NCI-H1092 (cell line): ENCODE data around the gene GBF1.
"Not testable (repeated sequence)": the region's sequence is repeated elsewhere in the genome, so short reads cannot be mapped to it uniquely, and the experiment has no call there.

Experiments used
- DNase-seq: peaks from one replicate; lab custom pipeline; 2025; lab: John Stamatoyannopoulos, UW

GBF1 gene

GRCh38 chr10:102267748-102268147, 22.4 kb downstream of the GBF1 start:
- DNase-seq, result no peak

GRCh38 chr10:102268375-102268888, 23.1 kb downstream of the GBF1 start:
- DNase-seq, result no peak

DNA sequence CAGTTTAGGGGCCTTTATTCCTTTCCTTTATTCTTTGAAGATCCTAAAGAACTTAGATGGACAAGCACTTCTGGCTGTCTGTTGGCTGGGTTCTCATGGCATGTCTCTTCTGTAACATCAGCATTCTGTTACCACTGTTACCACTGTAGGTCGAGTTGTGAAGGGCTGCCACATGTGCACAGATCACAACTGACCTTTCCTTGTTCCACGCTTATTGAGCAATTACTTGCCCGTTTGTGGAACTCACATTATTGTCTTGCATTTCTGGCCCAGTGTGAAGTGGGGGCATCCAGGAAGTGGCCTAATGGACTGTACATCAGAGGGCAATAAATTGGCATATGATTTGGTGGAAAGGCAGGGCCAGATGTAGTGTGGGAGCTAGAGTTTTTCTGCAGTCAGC, 23.7 kb downstream of the GBF1 start:
- DNase-seq, result no peak

- no peak for DNase-seq
These were observed 28.7 kb downstream of the GBF1 start for GRCh38 chr10:102274062-102274461.

- DNase-seq, result no peak
These were observed 30.0 kb downstream of the GBF1 start for GRCh38 chr10:102275343-102275742.

- no peak for DNase-seq
These were observed 33.8 kb downstream of the GBF1 start for GRCh38 chr10:102279104-102279503.

- no peak for DNase-seq
These were observed 35.2 kb downstream of the GBF1 start for GRCh38 chr10:102280397-102281101.

- no peak for DNase-seq
These were observed 35.8 kb downstream of the GBF1 start for GRCh38 chr10:102281102-102281487.

DNA sequence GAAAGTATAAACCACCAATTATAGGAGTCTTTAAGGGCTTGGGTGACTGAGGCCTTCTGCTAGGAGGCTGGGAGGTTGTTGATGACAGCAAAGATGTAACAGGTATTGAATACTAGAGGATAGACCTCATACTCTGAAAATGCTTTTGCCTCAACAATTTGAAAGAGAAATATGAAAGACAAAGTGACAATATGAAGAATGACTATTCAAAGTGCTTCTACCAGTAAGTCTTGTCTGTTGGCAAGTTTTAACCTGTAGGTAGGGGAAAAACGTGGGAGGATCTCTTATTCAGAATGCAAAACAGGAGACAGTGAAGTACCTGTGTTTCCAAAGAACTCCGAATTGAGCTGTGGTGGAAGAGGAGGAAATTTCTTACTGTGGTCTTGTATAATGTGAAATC, 38.2 kb downstream of the GBF1 start:
- no peak for DNase-seq

- DNase-seq, result no peak
These were observed 38.6 kb downstream of the GBF1 start for GRCh38 chr10:102283890-102284289.

DNA sequence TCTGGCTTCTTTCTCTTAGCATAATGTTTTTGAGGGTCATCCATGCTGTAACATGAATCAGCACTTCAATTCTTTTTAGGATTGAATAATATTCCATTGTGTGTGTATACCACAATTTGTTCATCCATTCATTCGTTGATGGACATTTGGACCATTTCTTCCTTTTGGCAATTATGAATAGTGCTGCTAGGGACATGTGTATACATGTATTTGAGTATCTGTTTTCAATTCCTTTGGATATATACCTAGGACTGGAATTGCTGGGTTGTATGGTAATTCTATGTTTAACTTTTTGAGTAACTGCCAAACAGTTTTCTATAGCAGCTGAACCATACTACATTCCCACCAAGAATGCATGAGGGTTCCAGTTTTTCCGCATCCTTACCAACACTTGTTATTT, 39.2 kb downstream of the GBF1 start:
- DNase-seq, result no peak

- no peak for DNase-seq
These were observed 39.8 kb downstream of the GBF1 start for GRCh38 chr10:102285133-102285532.

- no peak for DNase-seq
These were observed 40.9 kb downstream of the GBF1 start for GRCh38 chr10:102286216-102286615.

DNA sequence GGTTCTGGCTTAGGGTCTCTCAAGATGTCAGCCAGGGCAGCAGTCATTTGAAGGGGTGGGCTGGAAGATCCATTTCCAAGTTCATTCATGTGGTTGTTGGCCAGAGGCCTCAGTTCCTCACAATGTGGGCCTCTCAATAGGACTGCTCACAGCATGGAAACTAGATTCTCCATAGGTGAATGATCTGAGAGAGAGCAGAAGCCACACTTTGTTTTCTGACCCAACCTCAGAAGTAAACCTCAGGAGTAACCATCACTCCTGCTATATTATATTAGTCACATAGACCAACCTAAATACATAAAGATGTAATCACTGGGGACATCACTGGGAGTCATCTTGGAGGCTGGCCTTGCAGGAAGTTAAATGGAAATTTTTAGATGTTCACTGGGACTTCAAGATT, 42.2 kb downstream of the GBF1 start:
- DNase-seq, result no peak

GRCh38 chr10:102287991-102288390, 42.7 kb downstream of the GBF1 start:
- no peak for DNase-seq

DNA sequence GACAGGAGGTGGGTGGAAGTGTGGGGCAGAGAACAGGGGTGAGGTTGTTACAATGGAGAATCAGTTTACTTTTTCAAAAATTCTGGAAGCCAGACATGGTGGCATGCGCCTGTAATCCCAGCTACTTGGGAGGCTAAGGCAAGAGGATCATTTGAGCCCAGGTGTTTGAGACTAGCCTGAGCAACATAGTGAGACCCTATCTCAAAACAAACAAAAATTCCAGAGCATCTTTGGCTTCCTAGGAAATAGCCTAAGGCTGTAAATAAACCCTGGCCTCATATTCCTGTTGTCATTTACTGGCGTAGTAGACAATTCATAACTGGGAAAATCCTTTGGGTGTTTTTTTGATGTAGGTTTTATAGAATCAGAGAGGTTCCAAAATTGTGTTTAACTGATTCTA, 44.0 kb downstream of the GBF1 start:
- DNase-seq, result no peak

GRCh38 chr10:102289840-102290239, 44.5 kb downstream of the GBF1 start:
- DNase-seq, result no peak

GRCh38 chr10:102291221-102291905, 46.0 kb downstream of the GBF1 start:
- no peak for DNase-seq

DNA sequence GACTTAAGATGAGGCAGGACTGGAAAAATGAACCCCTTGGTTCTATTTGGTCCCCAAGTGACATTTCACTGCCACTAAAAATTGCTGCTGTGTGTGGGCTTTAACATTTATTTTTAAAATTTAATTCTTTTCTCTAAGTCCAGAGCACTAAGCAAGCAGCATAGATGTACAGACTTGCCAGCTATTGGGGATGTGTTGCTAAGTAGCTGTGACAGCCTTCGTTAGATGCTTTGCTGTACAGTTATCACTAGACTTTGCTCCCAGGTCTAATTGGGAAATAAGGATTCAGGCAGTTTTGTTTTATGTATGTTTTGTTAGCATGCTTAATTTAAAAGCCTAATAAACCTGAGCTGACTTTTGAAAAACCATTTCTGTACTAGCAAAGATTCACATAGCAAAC, 51.8 kb downstream of the GBF1 start:
- DNase-seq, result no peak

DNA sequence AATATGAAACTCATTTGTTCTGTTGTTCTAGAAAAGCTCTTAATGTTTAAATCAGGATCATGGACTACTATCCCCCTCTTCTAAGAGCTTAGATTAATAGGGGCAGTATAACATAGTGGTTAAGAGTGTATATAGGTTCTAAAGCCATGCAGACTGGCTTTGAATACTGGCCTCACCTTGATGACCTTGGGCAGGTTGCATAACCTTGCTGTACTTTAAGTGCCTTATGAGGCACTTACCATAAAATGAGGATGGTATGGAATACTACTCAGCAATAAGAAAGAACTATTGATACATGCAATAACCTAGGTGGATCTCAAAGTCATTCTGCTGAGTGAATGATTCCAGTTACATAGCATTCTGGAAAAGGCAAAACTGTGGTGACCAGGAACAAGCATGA, 53.6 kb downstream of the GBF1 start:
- no peak for DNase-seq

DNA sequence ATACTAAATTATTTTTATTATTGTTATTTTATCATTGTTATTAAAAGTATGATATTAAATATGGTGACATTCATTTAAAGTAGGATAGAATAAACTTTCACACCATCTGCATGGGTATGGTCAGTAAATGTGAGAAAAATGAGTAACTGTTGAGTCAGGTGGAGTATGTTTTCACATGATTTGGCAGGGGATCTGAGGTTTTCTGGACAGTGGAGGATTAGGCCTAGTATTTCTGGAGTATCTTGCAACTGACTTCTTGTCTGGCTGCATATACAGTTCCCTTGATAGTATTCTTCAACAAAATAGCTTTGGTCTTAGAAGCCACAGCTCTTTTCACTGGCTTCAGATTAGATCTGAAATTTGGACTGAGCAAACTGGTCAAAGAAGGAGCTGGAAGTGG, 54.5 kb downstream of the GBF1 start:
- no peak for DNase-seq

- DNase-seq, result no peak
These were observed 55.0 kb downstream of the GBF1 start for GRCh38 chr10:102300278-102300843.

DNA sequence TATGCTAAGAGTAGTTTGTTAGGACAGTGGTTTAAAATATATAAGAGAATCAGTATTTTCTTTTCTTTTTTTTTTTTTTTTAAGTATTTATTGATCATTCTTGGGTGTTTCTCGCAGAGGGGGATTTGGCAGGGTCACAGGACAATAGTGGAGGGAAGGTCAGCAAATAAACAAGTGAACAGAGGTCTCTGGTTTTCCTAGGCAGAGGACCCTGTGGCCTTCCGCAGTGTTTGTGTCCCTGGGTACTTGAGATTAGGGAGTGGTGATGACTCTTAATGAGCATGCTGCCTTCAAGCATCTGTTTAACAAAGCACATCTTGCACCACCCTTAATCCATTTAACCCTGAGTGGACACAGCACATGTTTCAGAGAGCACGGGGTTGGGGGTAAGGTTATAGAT, 55.6 kb downstream of the GBF1 start:
- DNase-seq, result not testable (repeated sequence)
